GM21529 (cell line): Measurements from ENCODE around the gene DLK2.
A peak's percentile ranks its signal among the peaks of the same experiment; 100 is the strongest.
"Not testable (repeated sequence)": the region's sequence is repeated elsewhere in the genome, so short reads cannot be mapped to it uniquely, and the experiment has no call there.

Experiments used
- ATAC-seq: cut with Tn5 transposase; IDR thresholded peaks from one replicate; pipeline ENCODE4 v1.9.1; 2021; ENCODE audit not compliant: unreplicated experiment

Gene DLK2

GRCh38 chr6:43481591-43482236 is 26.4 kb upstream of the DLK2 start:
- no peak for ATAC-seq

DNA sequence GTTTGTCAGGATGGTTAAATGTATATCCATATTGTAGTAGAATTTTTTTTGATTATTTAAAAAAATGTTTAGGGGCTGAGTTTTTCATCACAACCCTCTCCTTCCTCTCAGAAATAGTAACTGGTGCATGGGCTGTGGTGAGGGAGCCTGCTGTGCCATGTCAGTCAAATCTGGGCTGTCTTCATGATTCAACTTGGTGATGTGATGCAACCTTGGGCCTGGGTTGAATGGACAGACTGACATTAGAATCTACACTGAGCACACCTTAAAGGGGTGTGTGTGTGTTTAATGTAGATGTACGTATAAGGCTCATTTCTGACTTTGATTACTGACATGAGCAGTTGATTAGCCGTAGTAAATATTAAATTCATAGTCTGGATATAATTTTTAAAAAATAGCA is 25.7 kb upstream of the DLK2 start:
- no peak for ATAC-seq

DNA sequence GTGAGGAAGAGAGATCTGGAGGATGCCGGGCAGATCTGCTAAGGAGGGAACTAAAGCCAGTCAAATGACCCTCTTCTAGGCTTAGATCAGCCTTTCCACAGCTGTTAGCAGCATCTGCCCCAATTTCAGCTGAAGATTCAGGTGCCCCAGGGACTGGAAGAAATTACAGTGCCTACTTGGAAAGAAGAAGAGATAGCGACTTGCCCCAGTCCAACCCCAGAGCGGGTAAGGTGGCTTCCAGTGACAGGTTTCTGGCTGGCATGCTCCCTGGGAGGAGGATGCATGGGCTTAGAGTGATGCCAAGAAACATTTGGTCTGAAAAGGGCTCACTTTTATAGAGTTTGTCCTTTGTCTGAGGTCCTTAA is 22.6 kb upstream of the DLK2 start:
- no peak for ATAC-seq

DNA sequence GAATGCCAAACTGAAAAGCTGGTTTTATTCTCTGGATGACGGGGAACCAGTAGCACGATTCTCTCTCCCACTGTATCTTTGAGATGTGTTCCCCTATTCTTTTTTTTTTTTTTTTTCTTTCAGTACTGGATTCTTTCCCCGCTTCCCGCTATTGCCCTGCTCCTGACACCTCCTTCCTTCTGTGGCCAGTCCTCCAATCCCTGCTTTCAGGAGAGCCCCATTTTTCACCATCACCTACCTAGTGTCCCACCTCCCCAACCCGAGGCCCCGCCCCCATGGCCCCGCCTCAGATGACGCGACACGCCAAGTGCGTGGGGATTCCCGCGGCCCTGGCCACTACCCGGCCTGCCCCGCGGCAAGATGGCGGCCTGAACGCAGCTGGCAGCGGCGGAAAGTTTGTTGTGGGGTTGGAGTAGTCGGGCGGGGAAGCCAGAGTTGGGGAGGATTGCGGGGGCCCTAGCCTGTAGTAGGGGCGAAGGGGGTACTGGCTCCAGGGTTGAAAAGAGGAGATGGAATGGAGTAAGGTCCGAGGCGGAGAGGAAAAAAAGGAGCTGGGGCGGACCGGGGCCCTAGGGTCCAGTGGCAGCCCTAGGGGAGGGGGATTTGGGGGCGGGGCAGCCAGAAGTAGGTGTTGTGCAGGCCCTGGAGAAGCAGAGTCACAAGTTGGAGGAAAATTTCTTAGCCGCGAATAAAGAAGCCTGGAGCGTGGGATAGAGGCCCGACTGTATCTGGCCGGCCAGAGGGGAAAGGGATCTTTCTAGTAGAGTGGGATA is 22.1 kb upstream of the DLK2 start, which contains the start of gene TJAP1:
TJAP1 (plus strand) TSS at position 336 of the 773 bp plus-strand sequence. CDS start 21,432 bp downstream, outside the sequence.
- ATAC-seq: peak; percentile 99

DNA sequence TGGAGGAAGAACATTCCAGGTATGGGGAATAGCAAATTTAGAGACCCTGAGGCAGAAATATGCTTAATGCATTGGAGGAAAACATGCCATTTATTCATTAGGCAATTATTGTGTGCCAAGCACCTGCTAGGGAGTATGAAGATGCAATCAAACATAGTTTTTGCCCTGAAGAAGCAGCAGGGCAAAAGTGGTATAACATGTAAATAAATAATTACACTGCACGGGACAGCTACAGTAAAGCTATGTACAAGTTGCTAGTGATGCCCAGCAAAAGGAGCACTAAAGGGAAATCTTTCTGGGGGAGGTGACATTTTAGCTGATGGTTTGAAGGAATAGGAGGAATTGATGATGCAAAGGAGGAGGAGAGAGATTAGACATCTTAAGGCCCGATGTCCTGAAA is 21.4 kb upstream of the DLK2 start:
- ATAC-seq: no peak

GRCh38 chr6:43475516-43475915 is 20.2 kb upstream of the DLK2 start:
- ATAC-seq: no peak

GRCh38 chr6:43472515-43472914 is 17.2 kb upstream of the DLK2 start:
- ATAC-seq: no peak

DNA sequence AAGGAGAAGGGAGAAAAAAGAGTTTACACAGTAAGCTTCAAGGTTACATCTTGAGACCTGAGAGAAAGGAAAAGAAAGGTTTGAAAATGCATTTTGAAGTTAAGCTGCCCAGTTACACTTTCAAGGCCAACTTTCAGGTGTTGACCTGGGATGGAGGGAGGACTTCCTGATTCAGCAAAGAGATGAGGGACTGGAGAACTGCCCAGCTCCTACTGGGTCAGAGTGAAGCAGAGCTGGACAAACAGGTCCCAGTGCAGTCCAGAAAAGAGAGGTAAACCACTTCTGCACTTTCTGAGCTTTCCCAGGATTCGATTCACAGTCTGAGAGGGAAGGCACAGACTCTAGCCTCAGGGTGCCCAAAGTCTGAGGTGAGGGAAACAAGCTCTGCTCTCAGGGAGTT is 16.1 kb upstream of the DLK2 start:
- ATAC-seq: no peak

- no peak for ATAC-seq
Observed at GRCh38 chr6:43469947-43470346, 14.6 kb upstream of the DLK2 start.

DNA sequence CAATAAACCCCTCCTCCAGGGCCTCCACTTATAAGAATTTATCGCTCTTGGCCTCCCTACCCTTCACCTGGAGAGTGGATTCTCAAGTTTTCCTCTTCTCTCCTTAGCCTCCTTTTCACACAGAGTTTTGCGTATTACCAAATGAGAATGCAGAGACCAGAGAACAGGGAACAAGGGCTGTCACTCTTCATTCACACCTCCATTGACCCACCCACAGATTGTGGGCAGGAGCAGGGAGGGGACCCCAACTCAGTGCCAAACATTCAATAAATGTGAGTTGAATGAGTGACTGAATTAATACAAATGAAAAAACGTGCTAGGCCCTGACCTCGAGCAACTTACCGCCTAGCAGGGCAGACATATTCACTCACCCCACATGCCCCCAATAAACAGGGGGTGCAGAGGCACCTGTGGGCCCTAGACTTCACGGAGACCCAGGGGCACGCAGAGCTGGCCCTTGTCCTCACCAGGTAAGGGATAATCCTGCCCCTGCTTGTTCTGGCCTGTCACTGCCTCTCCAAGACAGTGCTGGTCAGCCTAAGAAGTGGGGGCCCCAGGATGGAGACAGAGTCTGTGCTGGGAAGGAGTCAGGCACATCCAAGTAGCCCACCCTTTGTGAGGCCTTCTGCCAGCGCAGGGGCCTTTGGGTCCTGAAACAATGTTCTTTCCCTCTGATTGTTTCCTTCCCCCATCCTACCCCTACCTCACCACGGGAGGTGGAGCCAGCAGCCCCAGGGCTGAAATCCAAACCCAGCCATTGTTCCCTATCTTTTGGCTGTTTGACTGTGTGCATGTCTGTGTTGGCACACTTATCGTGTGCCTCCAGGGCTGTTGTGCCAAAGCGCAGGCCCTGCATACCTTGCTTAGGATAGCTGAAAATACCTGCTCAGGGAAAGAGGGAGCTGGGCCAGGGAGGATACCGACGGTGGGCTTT is 13.7 kb upstream of the DLK2 start:
- no peak for ATAC-seq

- no peak for ATAC-seq
Observed at GRCh38 chr6:43468240-43468639, 12.9 kb upstream of the DLK2 start.

DNA sequence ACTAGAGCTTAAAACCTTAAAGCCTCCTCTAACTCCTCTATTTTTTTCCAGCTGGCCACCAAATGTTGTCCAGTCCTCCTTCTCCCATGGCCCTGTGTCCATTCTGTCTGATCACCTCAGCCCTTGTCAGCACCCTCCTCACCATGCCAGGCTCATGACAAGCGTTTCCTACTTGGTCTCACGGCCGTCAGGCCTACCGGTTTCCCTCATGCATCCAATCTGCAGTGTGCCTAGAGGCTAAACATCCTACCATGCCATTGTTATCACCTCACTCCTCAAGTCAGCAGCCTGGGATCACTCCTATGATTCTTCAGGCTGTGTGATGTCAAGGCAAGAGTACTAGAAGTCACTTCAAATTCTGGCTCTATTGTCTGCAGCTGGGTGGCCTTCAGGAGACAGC is 12.4 kb upstream of the DLK2 start:
- ATAC-seq: no peak

GRCh38 chr6:43467265-43467664 is 11.9 kb upstream of the DLK2 start:
- ATAC-seq: not testable (repeated sequence)

DNA sequence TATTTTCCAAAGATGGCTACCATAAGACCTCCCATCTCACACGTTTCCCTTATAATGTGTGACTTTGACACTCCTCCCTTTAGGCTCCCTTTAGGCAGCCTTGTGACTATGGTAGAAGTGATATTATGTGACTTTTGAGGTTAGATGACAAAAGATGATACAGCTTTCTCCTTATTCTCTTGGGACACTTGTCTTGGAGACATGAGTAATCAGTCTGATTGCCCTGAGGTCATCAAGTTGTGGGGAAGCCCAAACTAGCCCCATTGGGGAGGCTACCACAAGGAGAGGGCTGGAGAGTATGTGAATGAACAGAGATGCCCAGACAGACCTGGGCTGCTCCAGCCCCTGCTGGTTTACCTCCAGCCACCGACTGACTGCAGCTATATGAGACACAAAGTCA is 10.6 kb upstream of the DLK2 start:
- ATAC-seq: no peak

DNA sequence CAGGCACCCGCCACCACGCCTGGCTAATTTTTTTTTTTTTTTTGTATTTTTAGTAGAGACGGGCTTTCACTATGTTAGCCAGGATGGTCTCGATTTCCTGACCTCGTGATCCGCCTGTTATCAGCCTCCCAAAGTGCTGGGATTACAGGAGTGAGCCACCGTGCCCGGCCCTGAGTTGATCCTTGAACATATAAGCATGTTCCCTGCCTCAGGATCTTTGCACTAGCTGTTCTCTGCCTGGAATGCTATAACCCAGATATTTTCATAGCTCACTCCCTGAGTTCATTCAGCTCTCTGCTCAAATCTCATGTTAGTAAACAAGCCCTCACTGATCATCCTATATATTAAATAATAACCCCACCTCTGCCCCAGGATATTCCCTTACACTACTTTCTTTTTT is 9.0 kb upstream of the DLK2 start:
- no peak for ATAC-seq

- ATAC-seq: no peak
Observed at GRCh38 chr6:43461936-43462335, 6.6 kb upstream of the DLK2 start.

- ATAC-seq: no peak
Observed at GRCh38 chr6:43460032-43460431, 4.7 kb upstream of the DLK2 start.

GRCh38 chr6:43459535-43459934 is 4.2 kb upstream of the DLK2 start:
- ATAC-seq: no peak

- not testable (repeated sequence) for ATAC-seq
Observed at GRCh38 chr6:43458154-43458553, 2.8 kb upstream of the DLK2 start.

GRCh38 chr6:43457643-43458042 is 2.3 kb upstream of the DLK2 start:
- no peak for ATAC-seq

DNA sequence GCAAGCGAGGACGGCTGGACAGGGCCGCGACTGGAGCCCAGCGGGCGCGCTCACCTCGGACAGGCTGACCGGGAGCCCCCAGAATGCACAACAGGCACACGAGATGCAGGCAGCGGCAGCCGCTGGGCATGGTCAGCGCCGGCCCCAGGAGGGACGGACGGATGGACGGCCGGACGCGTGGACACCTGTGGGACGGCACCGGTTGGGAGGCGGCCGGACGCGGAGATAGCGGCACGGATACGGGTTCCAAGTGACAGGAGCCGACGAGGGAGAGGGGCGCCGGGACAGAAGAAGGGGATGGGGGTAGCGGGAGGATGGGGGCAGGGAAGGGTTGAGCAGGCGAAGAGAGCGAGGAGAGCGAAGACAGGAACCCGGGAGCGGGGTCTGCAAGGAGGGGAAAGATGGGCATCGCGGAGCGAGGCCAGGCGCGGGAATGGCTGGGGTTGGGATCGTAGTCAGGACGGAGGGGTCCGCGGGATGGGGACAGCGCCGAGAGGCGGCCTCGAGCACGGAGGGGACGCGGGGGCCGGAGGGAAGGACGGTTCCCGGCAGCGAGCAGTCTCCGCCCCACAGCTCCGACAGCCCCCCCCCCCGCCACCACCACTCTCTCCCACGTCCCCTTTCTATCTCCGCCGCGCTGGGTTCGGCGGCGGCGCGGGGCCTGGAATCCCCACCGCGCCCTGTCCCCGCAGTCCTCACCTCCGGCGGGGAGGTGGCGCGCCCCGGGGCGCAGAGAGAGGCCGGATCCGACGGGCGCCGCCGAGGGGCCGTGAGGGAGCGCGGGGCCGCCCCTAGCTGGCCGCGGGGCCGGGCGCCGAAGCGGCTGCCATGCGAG is 435 bp downstream of the DLK2 start:
- ATAC-seq: no peak
